CD4-positive, alpha-beta T cell treated with Interleukin-6 for 4 hours (primary cell): ENCODE data around the gene SP3.
A peak's percentile ranks its signal among the peaks of the same experiment; 100 is the strongest.

Experiments used
- DNase-seq: peaks from one replicate; pipeline ENCODE4 v3.0.0-alpha.2; 2020; ENCODE audit warnings: mixed read lengths

Gene SP3

GRCh38 chr2:173884025-173884802 lies 81.0 kb downstream of the SP3 start:
- peak; percentile 61 for DNase-seq

DNA sequence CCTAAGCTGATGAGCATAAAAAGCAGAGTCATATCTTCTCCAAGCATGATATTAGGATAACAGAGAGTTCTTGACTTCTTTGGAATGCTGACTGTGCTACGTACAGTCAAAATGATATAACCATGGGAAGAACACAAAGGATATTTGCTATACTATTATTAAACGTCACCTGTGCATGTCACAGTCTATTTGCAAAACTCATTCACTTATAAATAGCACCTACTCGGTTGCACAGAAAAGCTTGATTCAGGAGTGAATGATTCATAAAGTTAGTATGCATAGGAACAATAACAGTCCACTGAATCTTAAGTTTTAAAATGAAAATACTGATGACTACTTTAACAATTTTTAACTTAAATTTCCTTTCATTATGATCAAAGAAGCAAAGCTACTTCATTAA lies 83.3 kb downstream of the SP3 start:
- no peak for DNase-seq

- no peak for DNase-seq
Observed at GRCh38 chr2:173881461-173881860, 83.7 kb downstream of the SP3 start.

DNA sequence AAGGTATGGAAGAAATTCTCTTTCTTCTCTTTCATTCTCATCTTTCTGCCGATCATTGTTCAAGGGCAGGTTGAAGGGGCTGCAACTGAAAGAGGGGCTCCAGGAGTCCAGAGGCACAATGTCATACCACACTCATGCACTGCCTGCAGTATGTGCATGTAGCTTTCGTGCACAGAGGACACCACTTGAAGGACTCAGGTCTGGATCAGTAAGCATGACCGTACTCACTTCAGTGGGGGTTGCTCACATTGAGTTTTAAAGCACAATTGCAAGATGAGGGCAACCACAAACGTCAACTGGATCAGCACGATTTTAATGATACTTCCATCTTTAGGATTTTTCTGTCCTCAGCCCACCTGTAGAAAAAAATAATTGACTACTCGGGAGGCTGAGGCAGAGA lies 84.6 kb downstream of the SP3 start:
- no peak for DNase-seq

GRCh38 chr2:173876833-173877413 lies 88.2 kb downstream of the SP3 start:
- DNase-seq, result no peak

DNA sequence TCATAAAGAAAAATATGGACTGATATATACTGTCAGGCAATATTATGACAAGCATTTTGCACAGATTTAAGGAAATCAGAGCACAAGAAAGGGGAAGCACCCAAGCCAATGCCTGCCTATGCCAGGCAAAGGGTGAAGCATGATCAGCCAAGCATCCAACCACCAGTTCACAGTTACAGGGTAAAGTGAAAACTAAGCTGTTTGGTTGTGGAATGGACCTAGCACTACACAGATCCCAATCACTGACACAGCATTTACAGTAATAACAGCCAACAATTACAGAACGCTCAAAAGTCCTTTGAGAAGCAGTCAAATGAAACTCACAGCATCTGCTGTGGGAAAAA lies 90.3 kb downstream of the SP3 start:
- DNase-seq, result no peak

GRCh38 chr2:173874003-173874893 lies 90.9 kb downstream of the SP3 start:
- DNase-seq, result no peak

GRCh38 chr2:173872714-173873113 lies 92.5 kb downstream of the SP3 start:
- no peak for DNase-seq

GRCh38 chr2:173869244-173870229 lies 95.6 kb downstream of the SP3 start:
- no peak for DNase-seq

- DNase-seq, result no peak
Observed at GRCh38 chr2:173868406-173868805, 96.8 kb downstream of the SP3 start.

DNA sequence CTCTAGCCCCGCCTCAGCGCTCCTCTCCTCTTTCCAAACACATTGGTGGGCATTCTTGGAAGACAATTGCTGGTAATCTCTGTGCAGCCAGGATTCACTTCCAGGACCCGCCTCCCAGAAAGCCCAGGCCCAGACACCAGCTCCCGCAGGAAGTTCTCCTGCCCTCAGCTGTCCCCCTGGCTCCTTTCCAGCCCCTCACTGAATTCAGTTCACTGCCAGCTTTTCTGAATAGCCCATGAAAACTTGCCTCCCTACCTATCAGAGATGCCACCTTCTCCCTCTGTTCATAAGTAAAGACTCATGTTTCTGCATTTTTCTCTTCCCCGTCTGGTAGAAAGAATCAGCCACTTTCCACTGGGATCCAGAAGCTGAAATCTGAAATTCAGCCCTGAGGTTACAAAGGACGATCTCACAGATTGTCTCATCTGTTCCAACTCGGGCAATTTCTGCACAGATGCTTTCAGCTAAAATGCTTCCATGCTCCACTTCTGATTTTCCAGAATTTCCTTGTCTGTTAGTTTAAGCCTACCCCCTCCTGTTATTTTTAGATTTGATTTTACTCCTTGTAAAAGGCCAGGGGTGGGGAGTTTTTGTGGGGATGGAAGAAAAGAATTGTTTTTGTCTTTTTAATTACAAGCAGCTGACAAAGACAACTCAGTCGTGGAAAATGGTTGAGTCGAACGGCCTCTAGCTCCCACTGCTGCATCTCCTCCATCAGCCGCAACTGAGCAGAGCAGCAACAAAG lies 98.1 kb downstream of the SP3 start:
- DNase-seq, result no peak

DNA sequence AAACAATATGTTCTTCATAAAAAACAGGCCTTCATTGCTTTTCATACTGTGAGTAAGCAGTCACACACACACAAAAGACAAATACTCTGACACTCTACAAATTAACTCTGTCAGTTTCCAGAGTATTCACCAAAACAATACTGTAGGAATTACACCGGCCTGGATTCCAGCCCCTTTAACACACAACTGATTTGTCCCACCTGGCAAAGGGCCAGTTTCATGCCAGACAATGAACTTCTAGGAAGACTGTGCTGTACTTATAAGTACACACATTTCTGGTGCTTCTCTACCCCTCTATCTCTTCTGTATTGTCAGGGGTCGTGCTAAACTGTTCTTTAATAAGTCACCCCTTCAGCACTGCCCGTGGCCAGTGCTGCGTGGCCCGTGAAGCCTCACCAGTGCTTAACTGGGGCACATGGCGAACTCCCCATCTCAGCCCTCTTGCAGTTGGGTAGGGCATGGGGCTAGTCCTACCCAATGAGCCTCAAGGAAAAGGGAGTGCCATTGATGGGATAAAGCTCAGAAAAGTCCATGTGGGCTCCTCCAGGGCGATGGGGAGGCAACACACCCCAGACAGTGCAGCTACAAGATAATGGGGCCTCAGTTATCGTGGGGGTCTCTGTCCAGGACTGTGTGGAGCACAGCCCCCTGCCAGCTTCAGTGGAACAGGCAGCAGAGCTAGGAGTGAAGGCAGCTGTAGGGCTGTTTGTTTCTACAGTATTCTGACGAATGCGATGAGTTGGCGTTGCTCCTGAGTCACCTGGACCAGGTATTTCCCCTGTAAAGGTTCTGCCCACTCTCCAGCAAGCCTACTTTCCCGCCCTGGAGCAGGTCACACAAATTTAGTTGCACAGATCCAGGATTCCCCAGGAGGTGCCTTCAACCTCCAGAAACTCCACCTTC lies 99.0 kb downstream of the SP3 start:
- no peak for DNase-seq

DNA sequence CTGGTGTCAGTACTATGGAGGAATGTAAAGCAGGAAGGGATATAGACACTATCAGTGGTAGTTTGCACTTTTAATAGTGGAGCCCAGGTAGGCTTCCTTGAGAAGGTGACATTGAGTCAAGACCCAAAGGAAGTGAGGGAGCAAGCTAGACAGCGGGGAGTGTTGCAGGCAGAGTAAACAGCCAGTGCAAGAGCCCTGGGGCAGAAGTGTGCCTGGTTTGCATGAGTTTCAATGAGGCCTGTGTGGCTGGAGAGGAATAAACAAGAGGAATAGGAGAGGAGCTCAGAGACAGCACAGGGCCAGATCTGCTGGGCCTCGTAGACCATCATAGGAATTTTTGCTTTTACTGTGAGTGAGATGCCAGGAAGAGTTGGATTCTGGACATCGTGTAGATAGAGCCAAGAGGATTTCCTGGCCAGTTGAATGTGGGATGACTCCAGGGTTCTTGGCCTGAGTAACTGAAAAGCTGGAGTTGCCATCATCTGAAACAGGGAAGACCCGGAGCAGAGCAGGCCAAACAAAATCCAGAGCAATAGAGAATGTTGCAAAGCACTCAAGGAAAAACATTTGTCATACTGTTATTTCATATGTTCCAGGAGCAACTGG lies 102.5 kb downstream of the SP3 start:
- no peak for DNase-seq

GRCh38 chr2:173860566-173860965 lies 104.6 kb downstream of the SP3 start:
- no peak for DNase-seq

GRCh38 chr2:173860082-173860481 lies 105.1 kb downstream of the SP3 start:
- DNase-seq, result no peak

DNA sequence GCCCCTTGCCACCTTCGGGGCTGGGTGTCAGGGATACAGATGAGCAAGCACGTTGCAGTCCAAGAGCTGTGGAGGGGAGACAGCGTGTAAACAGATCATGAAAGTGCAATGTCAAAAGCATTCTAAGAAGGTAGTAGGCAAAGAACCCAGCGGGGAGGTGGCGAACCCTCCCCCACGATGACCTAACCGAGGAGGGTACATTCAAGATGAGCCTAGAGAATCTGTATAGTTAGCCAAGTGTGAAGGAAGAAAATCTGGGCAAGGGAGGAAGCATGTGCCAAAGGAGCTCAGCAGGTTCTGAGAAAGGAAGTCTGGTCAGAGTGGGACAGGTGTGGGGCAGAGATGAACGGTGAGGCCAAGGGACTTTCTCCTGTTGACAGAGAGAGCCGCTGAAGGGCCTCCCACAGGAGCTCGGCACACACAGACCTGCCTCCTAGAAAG lies 106.9 kb downstream of the SP3 start:
- no peak for DNase-seq
